ENCODE measurements around the gene ZNF557.
"Not testable (repeated sequence)": the region's sequence is repeated elsewhere in the genome, so short reads cannot be mapped to it uniquely, and the experiment has no call there.

DNA sequence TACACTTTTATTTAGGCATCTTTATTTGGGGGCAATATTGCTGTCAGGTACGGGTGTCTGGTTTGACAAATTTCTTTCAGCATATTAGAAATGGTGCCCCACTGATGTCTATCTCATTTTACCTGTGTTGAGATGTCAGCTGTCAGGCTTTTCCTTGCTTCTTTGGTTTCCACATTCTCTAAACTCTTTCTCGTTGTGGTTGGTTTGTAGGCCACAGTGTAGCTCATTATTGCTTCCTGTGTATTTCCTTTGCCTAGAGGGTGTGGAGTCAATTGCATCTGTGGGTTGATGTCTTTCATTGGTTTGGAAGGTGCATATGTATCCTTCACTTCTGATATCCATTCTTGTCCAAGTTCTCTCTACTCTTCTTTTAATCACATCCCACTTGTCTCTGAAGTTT lies 9.5 kb upstream of the ZNF557 start:
- TF ChIP-seq, protein P1, sequence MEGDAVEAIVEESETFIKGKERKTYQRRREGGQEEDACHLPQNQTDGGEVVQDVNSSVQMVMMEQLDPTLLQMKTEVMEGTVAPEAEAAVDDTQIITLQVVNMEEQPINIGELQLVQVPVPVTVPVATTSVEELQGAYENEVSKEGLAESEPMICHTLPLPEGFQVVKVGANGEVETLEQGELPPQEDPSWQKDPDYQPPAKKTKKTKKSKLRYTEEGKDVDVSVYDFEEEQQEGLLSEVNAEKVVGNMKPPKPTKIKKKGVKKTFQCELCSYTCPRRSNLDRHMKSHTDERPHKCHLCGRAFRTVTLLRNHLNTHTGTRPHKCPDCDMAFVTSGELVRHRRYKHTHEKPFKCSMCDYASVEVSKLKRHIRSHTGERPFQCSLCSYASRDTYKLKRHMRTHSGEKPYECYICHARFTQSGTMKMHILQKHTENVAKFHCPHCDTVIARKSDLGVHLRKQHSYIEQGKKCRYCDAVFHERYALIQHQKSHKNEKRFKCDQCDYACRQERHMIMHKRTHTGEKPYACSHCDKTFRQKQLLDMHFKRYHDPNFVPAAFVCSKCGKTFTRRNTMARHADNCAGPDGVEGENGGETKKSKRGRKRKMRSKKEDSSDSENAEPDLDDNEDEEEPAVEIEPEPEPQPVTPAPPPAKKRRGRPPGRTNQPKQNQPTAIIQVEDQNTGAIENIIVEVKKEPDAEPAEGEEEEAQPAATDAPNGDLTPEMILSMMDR (optimal IDR thresholded peaks at IDR 0.05 in 1 of 3, IDR thresholded peaks at IDR 0.05 in 1 of 3, conservative IDR thresholded peaks at IDR 0.05 in 1 of 3; ENCODE audit: extremely low read depth in 1 of 3, insufficient read depth in 2 of 3, low read length in 3 of 3) = not testable (repeated sequence)
- not testable (repeated sequence) for TF ChIP-seq EZH2 (IDR thresholded peaks at IDR 0.05; ENCODE audit: low read length)

All from keratinocyte (primary cell).